ENCODE measurements around the gene IL4R.

- TF ChIP-seq CTCF (conservative IDR thresholded peaks at IDR 0.05; ENCODE audit: low read depth, low read length) (no peak), EZH2phosphoT487 (IDR thresholded peaks at IDR 0.05; ENCODE audit: borderline replicate concordance, low read length) (no peak)
Observed at GRCh38 chr16:27304881-27305745, 8.7 kb upstream of the IL4R start.

Measured in PC-3 (cell line).